ENCODE data around the gene ARHGAP22. TPM values are rescaled to one million over a fixed set of nuclear protein-coding genes. Genes with fewer than 3 reads are reported as not detected.
A peak's percentile ranks its signal among the peaks of the same experiment; 100 is the strongest.

Gene ARHGAP22
- total and polyA plus RNA-seq, 2 of the 4 experiments (the other 2 are of a cell fraction): 28.3 to 30.2 TPM

DNA sequence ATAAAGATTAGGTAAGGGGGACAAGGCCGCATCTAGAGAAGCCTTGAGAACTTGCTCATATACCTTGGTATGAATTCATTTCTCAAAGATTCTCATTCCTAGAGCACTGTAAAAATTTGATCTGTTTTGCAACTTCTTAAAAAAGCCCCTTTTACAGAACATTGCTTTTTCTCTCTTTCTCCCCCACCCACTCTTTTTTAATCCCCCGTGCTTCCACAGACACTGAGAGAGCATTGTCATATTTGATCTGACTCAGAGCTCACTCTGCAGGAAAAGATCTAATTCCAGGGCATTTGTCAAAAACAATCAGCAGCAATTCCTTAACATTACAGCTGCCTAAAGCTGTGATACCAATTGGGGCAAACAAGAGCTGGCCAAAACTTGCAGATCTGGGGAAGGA is 92.0 kb downstream of the ARHGAP22 start:
- Histone ChIP-seq H4K5ac (ENCODE audit: low read depth, low read length) (no peak overlapping the region), H3K23ac (ENCODE audit: low read depth, low read length) (no peak overlapping the region), H3K79me1 (ENCODE audit: low read depth in 1 of 2, low read length in 2 of 2) (peaks cover 36 to 73% of the 10 kb centered on the region in 2 experiments), H3K27ac (ENCODE audit: insufficient read depth, low read length) (no peak overlapping the region), H3K27me3 (ENCODE audit: control insufficient read depth, insufficient read depth, low read length) (no peaks in the 10 kb centered on the region), H3K4me3 (ENCODE audit: insufficient read depth, low read depth, low read length) (no peak overlapping the region), H3K4me1 (ENCODE audit: control insufficient read depth, insufficient read depth, low read length) (no peaks in the 10 kb centered on the region; the same call in 1 of the 2 replicates), H3K9ac (ENCODE audit: low read depth, low read length) (no peak overlapping the region), H3K4ac (ENCODE audit: low read depth, low read length) (no peak overlapping the region), H3K14ac (replicated peaks; ENCODE audit: low read depth, low read length) (no peak overlapping the region), H3K56ac (ENCODE audit: extremely low read depth, insufficient read depth, low read length) (no peak overlapping the region), H2BK120ac (ENCODE audit: low read depth, low read length) (no peak overlapping the region), H3K9me3 (ENCODE audit: control insufficient read depth, insufficient read depth, low read length) (peaks cover 6% of the 10 kb centered on the region), H2BK15ac (ENCODE audit: low read depth, low read length) (no peak overlapping the region), H4K20me1 (ENCODE audit: insufficient read depth, low read length) (peaks cover 38% of the 10 kb centered on the region), H3K4me2 (ENCODE audit: low read depth, low read length) (no peak overlapping the region), H2BK5ac (ENCODE audit: low read depth, low read length, poor library complexity, severe bottlenecking) (no peak overlapping the region), H2BK20ac (ENCODE audit: low read depth, low read length) (no peak overlapping the region), H4K91ac (ENCODE audit: insufficient read depth, low read depth, low read length) (no peak overlapping the region), H3K9me1 (ENCODE audit: insufficient read depth, low read length) (peaks cover 31% of the 10 kb centered on the region), H2AK9ac (replicated peaks; ENCODE audit: low read depth, low read length, poor library complexity) (no peak overlapping the region), H2AFZ (replicated peaks; ENCODE audit: low read length, poor library complexity) (no peak overlapping the region), H3K36me3 (ENCODE audit: control insufficient read depth, insufficient read depth, low read length) (no peaks in the 10 kb centered on the region; the same call in 1 of the 2 replicates), H2AK5ac (ENCODE audit: low read depth, low read length) (no peak overlapping the region), H3K18ac (ENCODE audit: low read depth, low read length) (no peak overlapping the region), H4K8ac (ENCODE audit: low read depth in 2 of 2, low read length in 2 of 2) (no peak overlapping the region)
- in situ Hi-C loops (cut with MboI; ENCODE audit: low sequenced_read_pairs) (loop anchor here (25.0 kb wide), 2 partner anchors 151 to 301 kb away; no protein-coding TSS in a partner anchor), intact Hi-C loops (cut with micrococcal nuclease) (no loop called here), dilution Hi-C loops (cut with HindIII; ENCODE audit: low sequenced_read_pairs, unreplicated experiment) (no loop called here)
- CTCF ChIA-PET: no interaction called here
- DNase-seq: peak; percentile 19
- WGBS, 2 experiments (ENCODE audit: extremely low coverage in 2 of 2, insufficient read length in 1 of 2): 70% methylated on average over 1 of the region's 2 CpGs; no CpG with 5 or more reads in 1 of the 2 experiments
- no peak for ATAC-seq (ENCODE audit: low read depth)
- POLR2A ChIA-PET (ENCODE audit: unreplicated experiment): no interaction called here
- BruUV-seq (replicated peaks): no TSS peak
- no peak for TF ChIP-seq CHD1 (IDR thresholded peaks at IDR 0.05; ENCODE audit: low read depth, low read length)
- TF ChIP-seq MXI1 (IDR thresholded peaks at IDR 0.05; ENCODE audit: borderline replicate concordance, low read depth, low read length): no peak
- no peak for TF ChIP-seq SMC3 (IDR thresholded peaks at IDR 0.05; ENCODE audit: low read depth, low read length)
- no peak for TF ChIP-seq RCOR1 (IDR thresholded peaks at IDR 0.05; ENCODE audit: insufficient replicate concordance, low read length)
- no peak for TF ChIP-seq CTCF (conservative IDR thresholded peaks at IDR 0.05; ENCODE audit: low read depth, low read length)
- TF ChIP-seq FOS (IDR thresholded peaks at IDR 0.05; ENCODE audit: low read depth, low read length): no peak
- TF ChIP-seq CEBPB (IDR thresholded peaks at IDR 0.05; ENCODE audit: low read depth, low read length): no peak
- TF ChIP-seq, protein P1, sequence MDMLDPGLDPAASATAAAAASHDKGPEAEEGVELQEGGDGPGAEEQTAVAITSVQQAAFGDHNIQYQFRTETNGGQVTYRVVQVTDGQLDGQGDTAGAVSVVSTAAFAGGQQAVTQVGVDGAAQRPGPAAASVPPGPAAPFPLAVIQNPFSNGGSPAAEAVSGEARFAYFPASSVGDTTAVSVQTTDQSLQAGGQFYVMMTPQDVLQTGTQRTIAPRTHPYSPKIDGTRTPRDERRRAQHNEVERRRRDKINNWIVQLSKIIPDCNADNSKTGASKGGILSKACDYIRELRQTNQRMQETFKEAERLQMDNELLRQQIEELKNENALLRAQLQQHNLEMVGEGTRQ (IDR thresholded peaks at IDR 0.05; ENCODE audit: low read depth, low read length): no peak
- no peak for TF ChIP-seq BHLHE40 (IDR thresholded peaks at IDR 0.05; ENCODE audit: low read depth, low read length)
- TF ChIP-seq NFE2L2 (IDR thresholded peaks at IDR 0.05; ENCODE audit: low read depth, low read length): no peak
- no peak for TF ChIP-seq POLR2A (IDR thresholded peaks at IDR 0.05; ENCODE audit: low read depth, low read length)
- no peak for TF ChIP-seq MAFK (IDR thresholded peaks at IDR 0.05; ENCODE audit: low read depth, low read length)
- TF ChIP-seq RAD21 (IDR thresholded peaks at IDR 0.05; ENCODE audit: low read length): no peak
- TF ChIP-seq MAZ (IDR thresholded peaks at IDR 0.05; ENCODE audit: borderline replicate concordance, low read depth, low read length): no peak
- TF ChIP-seq, protein P2, sequence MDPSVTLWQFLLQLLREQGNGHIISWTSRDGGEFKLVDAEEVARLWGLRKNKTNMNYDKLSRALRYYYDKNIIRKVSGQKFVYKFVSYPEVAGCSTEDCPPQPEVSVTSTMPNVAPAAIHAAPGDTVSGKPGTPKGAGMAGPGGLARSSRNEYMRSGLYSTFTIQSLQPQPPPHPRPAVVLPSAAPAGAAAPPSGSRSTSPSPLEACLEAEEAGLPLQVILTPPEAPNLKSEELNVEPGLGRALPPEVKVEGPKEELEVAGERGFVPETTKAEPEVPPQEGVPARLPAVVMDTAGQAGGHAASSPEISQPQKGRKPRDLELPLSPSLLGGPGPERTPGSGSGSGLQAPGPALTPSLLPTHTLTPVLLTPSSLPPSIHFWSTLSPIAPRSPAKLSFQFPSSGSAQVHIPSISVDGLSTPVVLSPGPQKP (IDR thresholded peaks at IDR 0.05; ENCODE audit: borderline replicate concordance, low read depth, low read length): no peak
- TF ChIP-seq RFX5 (IDR thresholded peaks at IDR 0.05; ENCODE audit: low read depth, low read length): no peak

Data from IMR-90 (cell line).